MM.1S (cell line): ENCODE measurements around the gene CLOCK.

Experiments used
- CTCF ChIP-seq: fragments of 300-600 bp; sonication (generic); IDR thresholded peaks from 2 replicates; pipeline ENCODE4 v1.5.1; 2016; ENCODE audit warnings: antibody characterized with exemption, low read length, mixed read lengths
- EZH2phosphoT487 ChIP-seq: fragments of 300-600 bp; sonication (generic); IDR thresholded peaks from 2 replicates; pipeline ENCODE4 v1.6.1; 2018; ENCODE audit warnings: antibody characterized with exemption, low read length

- TF ChIP-seq CTCF = no peak
- TF ChIP-seq EZH2phosphoT487 = no peak
Measured at GRCh38 chr4:55512922-55513571, 33.7 kb downstream of the CLOCK start.
